GM23248 (cell line): Measurements from ENCODE around the gene NAP1L5.

Source experiments
- EZH2 ChIP-seq: fragments of 200-600 bp; sonication (generic); IDR thresholded peaks from 2 replicates; pipeline ENCODE4 v1.6.1; 2018; ENCODE audit warnings: antibody characterized with exemption, mild to moderate bottlenecking; ENCODE audit not compliant: insufficient read depth, poor library complexity, severe bottlenecking
- EZH2phosphoT487 ChIP-seq: fragments of 200-600 bp; sonication (generic); IDR thresholded peaks from 2 replicates; pipeline ENCODE4 v1.6.1; 2018; ENCODE audit warnings: antibody characterized with exemption, moderate library complexity, mild to moderate bottlenecking, low read depth; ENCODE audit not compliant: insufficient read depth

GRCh38 chr4:88690355-88690754, 7.3 kb downstream of the NAP1L5 start:
- TF ChIP-seq EZH2 (no peak), EZH2phosphoT487 (no peak)
